Measurements from ENCODE around the gene POGLUT2. TPM values are rescaled to one million over a fixed set of nuclear protein-coding genes. Genes with fewer than 3 reads are reported as not detected.

POGLUT2 gene
- total RNA-seq, 2 donors from 2014 or later: 4.2 TPM; not detected in 1

DNA sequence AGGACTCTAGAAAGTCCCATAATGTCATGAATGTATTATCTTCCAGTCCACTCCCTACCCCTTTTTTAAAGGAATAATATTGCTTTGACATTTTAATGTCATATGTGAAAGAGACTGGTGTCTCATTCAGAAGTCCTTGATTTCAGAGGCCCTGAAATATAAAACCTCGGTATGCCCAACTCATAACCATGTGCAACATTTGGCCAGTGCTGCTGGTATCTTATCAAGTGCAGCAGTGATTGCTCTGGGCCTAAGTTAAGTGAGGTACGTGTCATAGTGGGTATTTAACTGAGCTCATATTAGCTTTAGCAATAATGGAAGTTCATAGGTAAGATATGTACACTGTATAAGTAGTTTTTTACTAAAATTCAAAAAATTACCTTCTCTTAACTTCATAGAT, 39.9 kb downstream of the POGLUT2 start:
- no peak overlapping the region for H3K27ac ChIP-seq
- intact Hi-C loops (cut with DNase I): no loop called here
- DNase-seq (no peak), ATAC-seq (no peak)
- no peak overlapping the region for H3K4me3 ChIP-seq
- H3K4me1 ChIP-seq: no peaks in the 10 kb centered on the region
- TF ChIP-seq, protein P1, sequence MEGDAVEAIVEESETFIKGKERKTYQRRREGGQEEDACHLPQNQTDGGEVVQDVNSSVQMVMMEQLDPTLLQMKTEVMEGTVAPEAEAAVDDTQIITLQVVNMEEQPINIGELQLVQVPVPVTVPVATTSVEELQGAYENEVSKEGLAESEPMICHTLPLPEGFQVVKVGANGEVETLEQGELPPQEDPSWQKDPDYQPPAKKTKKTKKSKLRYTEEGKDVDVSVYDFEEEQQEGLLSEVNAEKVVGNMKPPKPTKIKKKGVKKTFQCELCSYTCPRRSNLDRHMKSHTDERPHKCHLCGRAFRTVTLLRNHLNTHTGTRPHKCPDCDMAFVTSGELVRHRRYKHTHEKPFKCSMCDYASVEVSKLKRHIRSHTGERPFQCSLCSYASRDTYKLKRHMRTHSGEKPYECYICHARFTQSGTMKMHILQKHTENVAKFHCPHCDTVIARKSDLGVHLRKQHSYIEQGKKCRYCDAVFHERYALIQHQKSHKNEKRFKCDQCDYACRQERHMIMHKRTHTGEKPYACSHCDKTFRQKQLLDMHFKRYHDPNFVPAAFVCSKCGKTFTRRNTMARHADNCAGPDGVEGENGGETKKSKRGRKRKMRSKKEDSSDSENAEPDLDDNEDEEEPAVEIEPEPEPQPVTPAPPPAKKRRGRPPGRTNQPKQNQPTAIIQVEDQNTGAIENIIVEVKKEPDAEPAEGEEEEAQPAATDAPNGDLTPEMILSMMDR (IDR thresholded peaks at IDR 0.05): no peak
- TF ChIP-seq POLR2A (IDR thresholded peaks at IDR 0.05): no peak
- WGBS, 2 donors: 47 to 57% methylated on average over 2 of the region's 2 CpGs
- no peaks in the 10 kb centered on the region for H3K27me3 ChIP-seq
- H3K36me3 ChIP-seq (replicated peaks in 1 of 2; ENCODE audit: insufficient read depth in 1 of 2, low read depth in 2 of 2): no peaks in the 10 kb centered on the region
- no peaks in the 10 kb centered on the region for H3K9me3 ChIP-seq

DNA sequence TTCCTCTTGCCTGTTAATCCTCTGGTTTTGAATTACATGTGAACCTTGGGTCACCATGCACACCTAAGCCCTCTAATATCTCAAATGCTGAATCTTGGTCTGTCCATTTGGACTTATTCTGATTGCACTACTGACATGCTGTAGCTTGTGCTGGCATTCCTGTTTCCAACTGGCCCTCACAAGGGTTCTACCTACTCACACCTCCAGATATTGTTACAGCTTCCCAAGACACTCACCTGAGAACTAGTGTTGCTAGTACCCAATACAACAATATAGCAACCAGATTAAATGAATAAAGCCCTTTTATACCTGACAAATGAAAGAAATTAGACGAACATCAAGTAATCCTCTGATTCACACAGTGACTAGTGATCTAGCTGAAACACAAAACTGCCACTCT, 41.8 kb downstream of the POGLUT2 start:
- Histone ChIP-seq H3K27ac (no peak overlapping the region), H3K4me3 (no peak overlapping the region), H3K4me1 (no peaks in the 10 kb centered on the region), H3K9me3 (peaks cover 0 to 1% (median 0%) of the 10 kb centered on the region in 3 donors), H3K36me3 (replicated peaks in 1 of 2; ENCODE audit: insufficient read depth in 1 of 2, low read depth in 2 of 2) (no peaks in the 10 kb centered on the region), H3K27me3 (no peaks in the 10 kb centered on the region)
- TF ChIP-seq POLR2A (IDR thresholded peaks at IDR 0.05): no peak
- TF ChIP-seq, protein P1 (IDR thresholded peaks at IDR 0.05): no peak
- intact Hi-C loops (cut with DNase I): no loop called here
- ATAC-seq (no peak), DNase-seq (no peak)
- 44 to 58% methylated on average over 1 of the region's 1 CpG for WGBS, 2 donors

DNA sequence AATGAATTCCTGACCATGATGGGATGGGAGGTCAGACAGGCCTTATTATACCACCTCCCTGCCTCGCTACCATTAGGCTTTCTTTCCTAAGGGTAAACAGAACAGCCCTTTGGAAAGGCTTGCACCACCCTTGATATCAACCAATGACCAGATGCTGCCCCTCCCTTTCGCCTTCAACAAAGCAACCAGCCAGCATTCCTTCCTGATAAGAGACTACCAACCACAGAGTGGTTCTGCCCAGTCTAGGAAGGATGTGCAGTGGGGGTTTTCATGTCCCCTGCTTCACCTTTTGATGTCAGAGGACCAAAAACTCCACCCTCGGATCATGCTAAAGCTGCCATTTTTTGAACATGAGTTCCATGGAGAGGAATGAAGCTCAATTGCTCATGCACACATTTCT, 46.9 kb downstream of the POGLUT2 start:
- 85 to 87% methylated on average over 3 of the region's 3 CpGs for WGBS, 2 donors
- TF ChIP-seq, protein P1 (IDR thresholded peaks at IDR 0.05): no peak
- TF ChIP-seq POLR2A (IDR thresholded peaks at IDR 0.05): no peak
- Histone ChIP-seq H3K27ac (no peak overlapping the region), H3K27me3 (no peaks in the 10 kb centered on the region), H3K4me3 (no peak overlapping the region), H3K4me1 (no peaks in the 10 kb centered on the region), H3K9me3 (peaks cover 0 to 4% (median 0%) of the 10 kb centered on the region in 3 donors), H3K36me3 (replicated peaks in 1 of 2; ENCODE audit: insufficient read depth in 1 of 2, low read depth in 2 of 2) (no peaks in the 10 kb centered on the region)
- DNase-seq (no peak), ATAC-seq (no peak)
- intact Hi-C loops (cut with DNase I): no loop called here

DNA sequence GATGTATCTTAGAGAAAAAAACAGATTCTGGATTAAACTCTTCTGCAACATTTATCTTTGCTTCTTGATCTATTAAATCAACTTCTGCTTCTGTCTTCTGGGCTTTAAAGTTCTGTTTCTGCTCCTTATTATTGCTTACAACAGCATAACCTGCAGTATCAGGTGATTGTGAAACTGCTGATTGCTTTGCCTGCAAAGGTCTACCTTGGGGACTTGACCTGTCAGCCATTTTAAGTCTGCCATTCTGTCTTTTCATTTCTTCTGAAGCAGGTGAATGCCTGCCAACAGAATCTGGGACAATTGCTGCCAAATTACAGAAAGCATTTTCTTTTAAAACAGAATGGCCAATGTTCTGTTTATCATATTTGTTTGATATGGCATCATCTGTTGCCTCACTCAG, 56.3 kb downstream of the POGLUT2 start:
- Histone ChIP-seq H3K27me3 (no peaks in the 10 kb centered on the region), H3K27ac (no peak overlapping the region), H3K9me3 (peaks cover 0 to 10% (median 0%) of the 10 kb centered on the region in 3 donors), H3K4me3 (no peak overlapping the region), H3K4me1 (no peaks in the 10 kb centered on the region), H3K36me3 (replicated peaks in 1 of 2; ENCODE audit: insufficient read depth in 1 of 2, low read depth in 2 of 2) (no peaks in the 10 kb centered on the region)
- intact Hi-C loops (cut with DNase I): no loop called here
- ATAC-seq (no peak), DNase-seq (no peak)
- no peak for TF ChIP-seq POLR2A (IDR thresholded peaks at IDR 0.05)
- TF ChIP-seq, protein P1 (IDR thresholded peaks at IDR 0.05): no peak

DNA sequence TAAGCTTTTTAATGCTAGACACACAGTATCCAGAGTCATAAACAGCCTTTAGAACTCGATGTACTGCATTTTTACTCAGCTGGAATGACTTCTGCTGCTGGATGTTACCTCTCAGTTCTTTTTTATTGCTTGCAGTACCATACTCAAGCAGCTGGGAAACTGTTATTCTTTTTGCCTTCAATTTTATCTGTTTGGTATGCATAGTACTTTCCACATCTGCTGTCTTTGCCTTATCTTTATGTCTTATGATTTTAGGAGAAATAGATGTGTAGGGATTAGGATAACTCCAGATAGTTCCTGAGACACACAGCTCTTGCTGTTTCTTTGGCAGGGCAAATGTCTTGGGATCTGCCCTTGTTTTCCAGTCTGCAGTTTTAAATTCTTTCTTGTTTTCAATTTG, 56.7 kb downstream of the POGLUT2 start:
- intact Hi-C loops (cut with DNase I): no loop called here
- Histone ChIP-seq H3K9me3 (peaks cover 0 to 10% (median 0%) of the 10 kb centered on the region in 3 donors), H3K36me3 (replicated peaks in 1 of 2; ENCODE audit: insufficient read depth in 1 of 2, low read depth in 2 of 2) (no peaks in the 10 kb centered on the region), H3K27me3 (no peaks in the 10 kb centered on the region), H3K27ac (no peak overlapping the region), H3K4me3 (no peak overlapping the region), H3K4me1 (no peaks in the 10 kb centered on the region)
- DNase-seq (no peak), ATAC-seq (no peak)
- TF ChIP-seq, protein P1 (IDR thresholded peaks at IDR 0.05): no peak
- TF ChIP-seq POLR2A (IDR thresholded peaks at IDR 0.05): no peak
- WGBS, 2 donors: 30 to 36% methylated on average over 1 of the region's 1 CpG

Measured in body of pancreas (tissue), 4 donors.